GM18499 (cell line): Measurements from ENCODE around the gene KANSL3.

Experiments used
- ATAC-seq: cut with Tn5 transposase; IDR thresholded peaks from one replicate; pipeline ENCODE4 v1.9.1; 2021; ENCODE audit warnings: moderate number of reproducible peaks; ENCODE audit not compliant: insufficient read depth, unreplicated experiment

The KANSL3 gene

DNA sequence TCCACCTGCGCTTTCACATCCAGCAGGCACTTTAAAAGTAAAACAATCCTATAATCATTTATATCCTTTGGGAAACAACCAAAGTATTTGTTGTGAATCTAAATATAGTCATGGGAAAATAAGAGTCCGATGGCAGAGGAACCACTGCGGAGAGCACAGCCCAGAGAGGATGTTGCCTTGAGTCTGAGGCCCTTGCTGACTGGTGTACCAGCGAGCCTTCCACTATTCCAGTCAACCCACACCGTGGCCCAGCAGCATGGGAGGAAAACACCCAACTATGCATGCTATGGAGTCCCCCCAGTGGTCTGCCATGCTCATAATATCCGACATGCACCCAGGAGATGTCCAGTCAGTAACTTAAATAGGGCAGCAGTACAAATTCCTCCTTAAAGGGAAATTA is 21.6 kb downstream of the KANSL3 start:
- no peak for ATAC-seq

DNA sequence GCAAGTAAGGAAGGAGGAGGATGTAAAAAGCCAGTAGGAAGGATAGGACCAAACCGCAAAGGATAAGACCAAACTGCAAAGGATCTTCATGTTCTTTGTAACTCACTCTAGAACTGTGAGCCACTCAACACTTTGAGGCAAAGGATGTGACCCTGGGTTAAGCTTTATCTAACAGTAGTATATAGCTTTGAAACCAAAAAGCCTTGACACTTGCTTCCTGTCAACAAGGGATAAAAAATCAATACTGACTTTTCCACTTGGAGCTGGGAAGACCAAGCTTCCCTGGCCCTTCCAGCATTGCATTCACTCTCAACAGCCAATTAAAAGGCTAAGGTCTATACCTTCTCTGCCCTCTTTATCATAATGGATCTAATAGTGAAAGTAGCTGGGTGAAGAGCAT is 22.0 kb downstream of the KANSL3 start:
- no peak for ATAC-seq

DNA sequence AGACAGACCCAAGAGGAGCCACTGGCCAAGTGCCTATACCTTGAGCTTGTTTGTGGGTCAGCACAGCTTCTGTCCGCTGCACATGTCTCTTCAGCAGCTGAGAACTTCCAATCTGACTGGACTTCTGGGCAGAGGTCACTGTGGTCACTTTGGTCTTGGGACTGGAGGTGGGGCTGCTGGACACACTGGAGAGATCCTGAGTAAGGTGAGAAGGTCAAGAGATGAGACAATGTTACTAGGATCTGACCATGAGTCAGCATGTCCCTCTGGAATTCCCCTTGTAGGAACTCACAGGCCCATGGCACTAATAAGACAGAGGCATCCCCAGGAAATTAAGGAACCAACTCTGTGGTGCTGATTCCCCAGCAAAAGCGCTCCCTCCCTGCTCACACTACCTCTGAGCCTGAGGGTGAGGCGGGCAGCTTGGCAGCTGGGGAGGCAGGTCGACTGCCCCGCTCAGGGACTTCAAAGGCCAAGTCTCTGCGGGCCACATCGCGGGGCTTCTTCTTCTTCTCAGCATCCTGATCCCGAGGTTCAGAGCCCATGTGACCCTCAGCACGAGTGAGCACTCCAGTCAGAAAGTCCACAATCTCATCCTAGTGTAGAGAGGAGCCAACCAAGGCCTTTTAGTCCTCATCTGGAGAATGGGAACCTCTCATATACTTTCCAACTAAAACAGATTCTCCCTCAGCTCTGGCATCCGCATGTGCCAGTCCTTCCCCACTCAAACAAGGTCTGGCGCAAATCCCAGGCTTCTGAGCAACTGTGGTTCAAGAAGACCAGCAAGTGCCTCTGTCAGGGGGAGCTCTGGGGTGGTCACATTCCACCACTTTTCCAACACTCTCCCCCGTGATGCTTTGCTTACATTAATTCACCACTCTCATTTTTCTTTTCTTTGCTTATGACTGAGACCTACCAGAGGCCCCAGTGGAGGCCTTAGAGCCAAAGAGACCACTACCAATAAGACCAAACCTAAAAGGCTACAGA is 29.4 kb downstream of the KANSL3 start:
- ATAC-seq: no peak

DNA sequence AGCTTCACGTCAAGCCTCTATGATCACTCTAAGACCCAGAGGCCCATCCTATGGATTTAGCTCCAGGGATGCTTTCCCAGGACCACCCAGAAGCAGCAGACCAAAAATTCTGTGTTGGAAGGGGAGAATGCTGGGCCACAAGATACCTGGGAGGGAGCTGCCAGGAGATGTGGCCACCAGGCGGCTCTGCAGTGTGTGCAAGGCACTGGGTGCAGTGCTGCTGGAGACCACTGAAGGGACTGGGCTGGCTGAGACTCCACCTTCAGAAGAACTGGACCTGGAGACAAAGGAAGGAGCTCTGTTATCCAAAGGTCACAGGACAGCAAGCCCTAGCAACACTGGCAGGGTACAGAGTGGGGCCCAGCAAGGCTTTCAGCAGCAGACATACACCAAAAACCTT is 34.0 kb downstream of the KANSL3 start:
- ATAC-seq: no peak

DNA sequence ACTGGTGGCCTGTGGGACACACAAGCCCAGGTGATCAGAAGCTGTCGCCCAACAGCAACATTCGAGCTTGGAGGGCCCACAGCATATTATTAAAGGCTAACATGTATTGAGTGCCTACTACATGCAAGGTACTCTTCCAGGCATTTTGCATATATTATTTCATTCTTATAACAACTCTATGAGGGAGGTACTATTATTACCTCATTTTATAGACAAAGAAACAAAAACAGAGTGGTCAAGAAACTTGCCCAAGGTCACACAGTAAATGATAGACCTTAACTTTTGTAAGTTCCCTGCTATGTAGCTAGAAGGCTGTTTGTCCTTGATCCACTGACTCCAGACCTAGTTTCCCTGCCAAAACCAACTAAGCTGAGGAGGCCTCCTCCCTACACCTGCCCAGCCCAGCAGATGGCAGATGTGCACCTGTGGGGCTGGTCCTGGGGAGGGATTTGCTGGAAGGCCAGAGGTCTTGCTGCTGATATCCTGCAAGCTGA is 35.7 kb downstream of the KANSL3 start:
- no peak for ATAC-seq

DNA sequence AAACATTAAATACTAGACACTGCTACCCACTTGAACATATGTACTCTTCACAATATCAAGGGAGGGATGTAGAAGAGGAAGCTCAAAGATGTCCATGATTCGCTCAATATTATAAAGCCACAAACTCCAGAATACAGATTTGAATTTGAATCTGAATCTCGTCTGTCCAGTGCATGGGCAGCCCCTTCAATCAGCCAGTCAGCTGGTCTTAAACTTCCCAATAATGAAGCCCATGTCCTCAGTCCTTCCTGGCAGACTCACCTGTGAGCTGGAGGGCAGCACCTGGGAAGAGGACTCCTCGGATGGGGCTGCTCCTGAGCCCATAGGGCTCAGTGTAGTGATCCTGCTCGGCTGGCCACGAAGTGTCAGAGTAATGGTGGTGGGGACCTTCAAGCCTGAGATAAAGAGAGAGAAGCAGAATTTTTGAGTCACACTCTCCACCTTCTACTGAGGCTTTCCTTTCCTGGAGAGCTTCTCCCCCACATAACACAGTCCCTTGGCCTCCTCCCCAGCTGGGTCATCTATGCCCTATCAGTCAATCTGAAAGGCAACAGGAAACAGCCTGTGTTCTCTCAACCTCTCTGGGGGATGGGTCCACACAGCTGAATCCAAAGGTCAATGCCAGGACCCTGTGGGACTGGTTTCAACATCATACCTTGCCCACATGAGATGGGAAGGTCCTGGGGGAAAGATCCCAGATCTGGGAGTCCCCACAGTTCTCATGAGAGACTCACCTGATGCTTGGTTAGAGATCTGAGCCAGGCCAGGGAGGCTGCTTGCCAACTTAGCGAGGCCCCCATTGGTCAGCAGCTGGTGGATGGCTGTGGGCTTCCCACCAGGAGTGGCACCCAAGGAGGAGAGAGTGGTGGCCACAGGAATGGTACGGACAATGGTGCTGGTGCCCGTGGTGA is 36.5 kb downstream of the KANSL3 start:
- no peak for ATAC-seq

DNA sequence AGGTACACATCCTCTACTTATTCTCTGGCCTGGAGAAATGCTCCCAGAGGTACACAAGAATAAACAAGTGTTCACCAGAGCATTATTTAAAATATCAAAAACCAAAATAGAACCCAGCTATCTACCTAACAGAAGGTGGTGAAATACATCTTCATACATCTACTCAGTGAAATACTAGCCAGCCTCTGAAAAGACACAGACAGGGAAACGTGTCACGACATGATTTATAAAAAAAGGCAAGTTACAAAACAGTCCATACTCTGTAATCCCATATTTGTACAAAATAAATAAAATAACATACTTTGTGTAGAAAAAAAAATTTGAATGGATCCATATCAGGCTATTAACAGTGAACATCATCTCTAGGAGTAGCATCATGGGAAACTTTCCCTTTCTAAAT is 38.2 kb downstream of the KANSL3 start:
- no peak for ATAC-seq

DNA sequence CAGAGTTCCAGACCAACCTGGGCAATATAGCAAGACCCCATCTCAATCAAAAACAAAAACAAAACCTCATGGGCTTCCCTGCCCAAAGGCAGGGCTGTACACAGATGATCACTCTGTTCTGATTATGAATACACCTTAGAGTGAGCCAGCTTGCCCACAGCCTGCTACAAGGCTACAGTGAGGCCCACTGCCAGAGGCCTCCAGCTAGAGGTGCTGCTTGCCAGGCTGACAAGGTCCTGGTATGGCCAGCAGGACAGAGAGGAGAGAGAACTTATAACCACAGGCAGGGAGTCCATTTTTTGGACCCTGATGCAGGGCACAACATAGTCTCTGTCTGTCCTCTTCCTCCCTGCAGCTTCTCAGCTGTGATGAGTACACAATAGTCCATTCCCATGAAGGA is 41.5 kb downstream of the KANSL3 start:
- no peak for ATAC-seq

DNA sequence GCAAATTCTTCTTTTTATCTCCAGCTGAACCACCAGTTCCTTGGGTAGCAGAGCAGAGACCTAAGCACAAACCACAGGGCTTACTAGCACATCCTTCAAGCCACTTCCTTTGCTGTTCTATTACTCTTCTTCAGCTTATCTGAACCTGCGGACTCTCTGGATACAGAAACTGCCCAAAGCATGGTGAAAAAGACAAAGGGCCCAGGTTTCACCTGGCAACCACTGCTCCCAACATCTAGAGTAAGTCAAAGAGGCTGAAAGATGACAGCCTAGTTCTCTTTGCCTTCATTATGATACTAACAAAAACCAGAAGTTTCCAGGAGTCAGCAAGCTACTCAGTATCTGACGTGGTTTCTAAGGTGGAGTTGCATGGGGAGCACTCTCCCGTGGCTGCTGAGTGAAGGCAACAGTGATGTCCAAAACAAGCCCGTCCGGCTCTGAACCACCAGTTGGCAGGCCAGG is 43.4 kb downstream of the KANSL3 start:
- no peak for ATAC-seq

DNA sequence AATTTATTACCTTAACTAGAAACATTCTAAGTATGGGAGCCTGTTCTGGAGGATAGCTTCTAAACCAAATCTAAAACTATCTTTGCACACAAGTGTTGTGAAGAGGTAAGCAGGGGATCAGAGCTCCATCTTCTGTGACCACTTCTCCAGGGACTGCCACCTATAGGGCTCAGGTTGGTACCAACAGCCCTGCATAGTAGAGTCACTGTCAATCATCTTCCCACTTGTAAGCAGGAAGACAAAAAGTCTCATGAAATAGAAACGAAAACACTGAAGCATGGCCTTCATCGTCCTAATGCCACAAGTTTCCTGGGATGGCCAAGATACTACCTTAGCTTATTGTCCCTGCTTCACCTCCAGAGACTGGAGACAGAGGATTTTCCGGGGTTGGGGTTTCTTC is 43.8 kb downstream of the KANSL3 start:
- no peak for ATAC-seq

DNA sequence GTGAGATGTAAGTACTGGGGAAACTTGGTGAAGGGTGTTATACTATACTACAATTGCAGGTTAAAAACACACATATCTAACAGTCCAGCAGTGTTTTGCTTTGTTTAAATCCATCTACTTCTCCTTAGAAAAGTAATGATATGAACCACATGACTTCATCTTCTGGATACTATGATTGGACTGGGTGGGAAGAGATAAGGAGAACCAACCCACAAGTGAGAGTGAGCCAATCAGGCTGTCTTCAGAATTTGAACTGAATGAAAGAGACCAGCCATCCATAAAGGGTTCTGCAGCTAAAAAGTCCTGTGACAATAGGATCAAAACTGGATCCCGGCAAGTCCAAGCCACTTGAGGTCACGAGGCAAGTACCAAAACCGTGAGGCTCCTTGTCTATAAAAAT is 46.6 kb downstream of the KANSL3 start:
- no peak for ATAC-seq

DNA sequence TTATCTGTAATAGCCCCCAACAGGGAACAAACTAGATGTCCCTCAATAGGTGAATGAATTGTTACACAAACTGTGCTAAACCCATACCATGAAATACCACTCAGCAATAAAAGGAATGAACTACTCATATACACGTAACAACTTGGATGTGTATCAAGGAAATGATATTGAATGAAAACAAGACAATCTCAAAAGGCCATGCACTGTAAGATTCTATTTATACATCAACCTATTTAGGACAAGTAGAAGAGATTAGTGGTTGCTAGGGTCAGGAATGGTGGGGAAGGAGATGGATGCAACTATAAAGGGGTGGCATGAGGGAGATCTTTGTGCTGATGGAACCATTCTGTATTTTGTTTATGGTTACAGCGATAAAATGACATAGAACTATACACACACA is 47.1 kb downstream of the KANSL3 start:
- no peak for ATAC-seq

DNA sequence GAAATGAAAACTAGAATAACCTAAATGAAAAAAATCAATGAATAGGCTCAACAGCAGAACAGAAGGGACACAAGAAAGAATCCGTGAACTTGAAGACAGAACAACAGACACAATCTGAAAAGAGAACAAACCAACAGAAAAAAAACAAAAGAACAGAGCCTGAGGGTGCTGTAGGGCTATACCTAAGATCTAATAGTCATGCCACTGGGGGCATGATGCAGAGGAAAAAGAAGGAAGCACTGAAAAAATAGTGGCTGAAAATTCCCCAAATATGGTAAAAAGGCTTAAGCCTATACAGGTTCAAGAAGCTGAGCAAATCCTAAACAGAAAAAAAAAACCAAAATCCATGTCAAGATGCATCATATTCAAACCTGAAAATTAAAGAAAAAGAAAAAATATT is 50.3 kb downstream of the KANSL3 start:
- ATAC-seq: no peak

DNA sequence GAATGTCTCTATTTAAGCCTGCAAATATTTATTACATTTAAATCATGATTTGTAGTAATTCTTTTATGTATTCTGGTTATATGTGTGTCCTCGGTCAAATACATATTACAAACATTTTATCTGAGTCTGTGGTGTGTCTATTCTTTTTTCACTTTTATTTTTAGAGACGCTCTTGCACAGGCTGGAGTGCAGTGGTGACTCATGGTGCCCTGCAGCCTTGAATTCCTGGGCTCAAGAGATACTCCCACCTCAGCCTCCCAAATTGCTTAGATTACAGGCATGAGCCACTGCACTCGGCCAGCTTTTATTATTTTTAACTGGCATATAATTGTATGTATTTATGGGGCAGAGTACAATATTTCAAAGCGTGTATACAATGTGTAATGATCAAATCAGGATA is 54.1 kb downstream of the KANSL3 start:
- ATAC-seq: no peak

DNA sequence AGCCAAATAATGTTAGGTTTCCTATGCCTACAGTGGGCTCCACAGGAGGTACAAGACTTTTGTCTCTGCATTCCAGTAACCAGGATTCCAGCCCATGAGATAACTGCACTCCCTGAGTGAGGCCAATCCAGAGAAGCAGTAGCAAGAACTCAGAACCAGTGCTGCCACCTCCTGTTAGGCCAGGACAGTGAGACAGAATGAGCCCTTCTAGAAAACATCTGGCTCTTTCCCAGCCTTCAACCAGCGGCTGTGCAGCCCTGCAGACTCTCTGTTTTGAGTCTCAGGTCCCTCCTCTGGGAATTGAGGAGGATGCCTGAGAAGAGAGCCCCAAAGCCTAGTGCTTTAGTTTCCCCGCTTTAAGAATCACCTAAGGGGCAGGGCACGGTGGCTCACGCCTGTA is 57.3 kb downstream of the KANSL3 start:
- no peak for ATAC-seq

DNA sequence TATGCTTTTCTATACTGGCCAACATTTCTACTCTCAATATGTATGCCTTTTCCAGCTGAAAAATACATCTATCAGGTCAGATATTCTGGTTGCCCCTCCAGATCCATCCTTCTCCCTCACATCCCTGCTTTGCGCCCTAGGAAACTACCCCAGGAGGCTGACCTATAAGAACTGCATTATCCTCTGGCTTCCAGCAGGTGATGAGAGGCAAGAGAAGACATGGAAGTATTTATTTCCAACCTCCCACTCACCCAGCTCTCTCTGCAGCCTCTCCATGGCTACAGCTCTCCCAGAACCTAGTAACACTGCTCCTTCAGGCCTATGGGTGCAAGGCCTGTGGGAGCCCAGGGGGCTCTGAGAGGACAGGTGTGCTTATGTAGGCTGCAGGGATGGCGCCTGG is 58.7 kb downstream of the KANSL3 start:
- ATAC-seq: no peak

DNA sequence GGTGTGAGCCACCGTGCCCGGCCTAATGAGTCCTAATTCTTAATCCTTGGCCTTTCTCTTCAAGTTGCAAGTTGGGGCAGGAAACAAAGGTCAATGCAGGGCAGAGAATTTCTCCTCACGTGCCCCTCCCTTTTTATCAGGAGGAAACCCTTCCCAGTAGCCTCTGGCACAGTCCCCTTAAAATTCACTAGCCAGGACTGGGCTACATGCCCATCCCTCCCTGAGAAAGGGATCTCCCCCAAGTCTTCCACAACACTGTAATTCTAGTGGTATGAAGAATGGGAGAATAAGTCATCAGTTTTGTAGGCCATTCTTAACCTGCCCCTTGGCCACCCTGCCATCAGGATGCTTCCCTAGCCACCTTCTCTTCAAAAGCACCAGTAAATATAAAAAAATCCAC is 59.4 kb downstream of the KANSL3 start:
- no peak for ATAC-seq

DNA sequence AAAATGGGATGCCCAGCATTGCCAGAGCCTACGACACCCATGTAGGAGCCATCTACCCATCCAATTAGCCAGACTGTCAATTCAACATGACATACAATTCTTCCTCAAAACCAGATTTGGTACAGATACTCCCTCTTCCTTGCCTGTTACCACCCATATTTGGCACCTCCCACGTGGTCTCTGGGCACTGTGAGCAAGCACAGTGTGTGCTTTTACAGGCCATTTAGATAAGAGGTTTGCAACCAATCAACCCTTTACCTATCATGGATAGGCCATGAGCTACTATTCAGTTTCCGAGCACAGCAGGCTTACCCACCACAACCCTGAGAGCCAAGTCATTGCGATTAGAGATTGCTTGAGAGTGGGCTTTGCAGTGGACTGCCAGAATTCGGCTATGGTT is 60.6 kb downstream of the KANSL3 start:
- ATAC-seq: no peak

DNA sequence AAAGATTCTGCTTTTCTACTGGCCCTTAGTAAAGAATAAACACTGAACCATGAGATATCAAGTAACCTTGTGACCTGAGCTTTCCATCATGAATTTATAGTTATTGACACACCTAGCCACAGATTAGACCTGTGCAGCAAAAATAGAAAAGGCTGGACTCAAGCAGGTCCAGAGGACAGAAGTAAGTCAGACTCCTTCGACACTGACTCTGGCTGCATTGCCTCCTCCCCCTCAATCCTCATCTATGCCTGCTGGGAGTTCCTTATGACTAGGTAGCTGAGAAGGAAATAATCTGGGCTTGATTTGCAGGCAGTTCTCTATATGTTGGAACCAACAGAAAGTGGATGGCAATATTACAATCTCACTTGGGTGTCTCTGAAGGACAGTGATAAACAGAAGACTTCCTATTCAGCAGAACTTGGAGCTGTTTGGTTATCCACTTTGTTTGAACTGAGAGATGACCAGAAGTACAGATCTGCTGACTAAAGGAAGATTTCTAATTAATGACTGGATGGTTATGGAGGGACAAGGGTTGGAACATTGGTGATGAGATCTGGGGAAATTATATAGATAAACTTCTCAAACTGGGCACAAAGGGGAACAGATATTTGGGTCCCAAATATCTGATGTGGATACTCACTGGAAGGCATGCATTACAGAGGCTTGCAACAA is 62.2 kb downstream of the KANSL3 start:
- no peak for ATAC-seq

DNA sequence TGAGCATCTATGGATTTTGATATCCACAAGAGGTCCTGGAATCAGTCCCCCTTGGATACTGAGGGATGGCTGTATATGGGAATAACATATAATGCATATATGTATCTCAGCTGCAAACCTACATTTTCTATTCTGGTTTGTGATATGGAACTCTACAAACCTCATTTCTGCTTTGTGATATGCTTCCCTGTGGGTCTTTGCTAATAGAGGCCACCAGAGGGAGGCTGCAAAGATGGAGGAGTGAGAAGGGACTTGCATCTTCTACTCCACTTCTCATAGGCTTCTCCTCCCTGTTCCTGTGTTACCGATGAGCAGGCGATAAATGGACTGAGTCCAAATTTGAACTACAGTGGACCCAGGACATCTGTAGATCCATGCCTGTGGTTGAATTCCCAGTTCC is 63.7 kb downstream of the KANSL3 start:
- ATAC-seq: no peak
